Ovary (tissue), 9 donors: ENCODE measurements around the gene TRPM3. TPM values are rescaled to one million over a fixed set of nuclear protein-coding genes. Genes with fewer than 3 reads are reported as not detected.
"Not testable (repeated sequence)": the region's sequence is repeated elsewhere in the genome, so short reads cannot be mapped to it uniquely, and the experiment has no call there.

ENCODE experiments used
- DNase-seq, 5 donors: peaks; one replicate each; pipeline ENCODE4 v3.0.0-alpha.2; 2019 to 2020
- H3K27ac ChIP-seq, 2 donors: fragments of 200-600 bp; one replicate each; pipeline versions ENCODE4 v1.5.1 to v1.8.0; 2019 to 2022
- H3K27me3 ChIP-seq: fragments of 200-600 bp; one replicate; pipeline ENCODE4 v1.8.0; 2022
- H3K36me3 ChIP-seq: fragments of 200-600 bp; sonication (generic); one replicate; pipeline ENCODE4 v1.5.1; 2019
- H3K4me1 ChIP-seq: one replicate; pipeline ENCODE4 v1.8.1; 2013; ENCODE audit warnings: mild to moderate bottlenecking, moderate library complexity; ENCODE audit not compliant: insufficient read depth
- H3K4me3 ChIP-seq: fragments of 200-600 bp; sonication (generic); one replicate; pipeline ENCODE4 v1.5.1; 2017
- H3K9me3 ChIP-seq, 2 donors: fragments of 200-600 bp in 1 of 2; sonication (generic) in 1 of 2; one replicate each; pipeline versions ENCODE4 v1.5.1 to v1.8.1; 2013 to 2019; ENCODE audit warnings: mild to moderate bottlenecking in 1 of 2, moderate library complexity in 1 of 2
- EP300 ChIP-seq: sonication (generic); formaldehyde crosslinking; IDR thresholded peaks from one replicate; pipeline ENCODE4 v1.6.1; 2017; ENCODE audit warnings: antibody characterized with exemption
- POLR2A ChIP-seq: fragments of 450-650 bp; IDR thresholded peaks from one replicate; pipeline ENCODE4 v1.6.1; 2017; ENCODE audit warnings: antibody characterized with exemption, mild to moderate bottlenecking, moderate library complexity
- WGBS, 3 donors: extraction: QIAGEN DNeasy Blood & Tissue Kit in 1 of 3; methylation state at CpG; one replicate each; pipeline versions ENCODE4 v1.1.5 to v1.1.7; 2013 to 2017; 5-methylcytosine and 5-hydroxymethylcytosine counted together
- intact Hi-C, 4 donors: fragments of 100-400 bp; cut with DNase I; formaldehyde crosslinking; loops; one replicate each; pipeline versions ENCODE4 v1.11.0 to v1.15.1; 2022 to 2023
- polyA plus RNA-seq, 2 donors: library from polyadenylated mRNA; stranded (reverse); fragments of 200-250 nt in 1 of 2; fragments of 350-450 nt in 1 of 2; fragmentation: Illumina TruSeq in 1 of 2; extraction: RNeasy Lipid Tissue Mini Kit (QIAGEN cat#74804) in 1 of 2; gene quantifications; one replicate each; pipeline ENCODE4 v1.2.3, GENCODE V29; 2013 to 2014
- total RNA-seq, 7 donors: library from RNA; depleted of rRNA in 2 of 7; stranded (reverse); fragments of >200 nt in 2 of 7; fragmentation: NEBNext Ultra II Directional in 3 of 7; extraction: Animal tissue kit (Norgen Biotek cat#: 25700) in 3 of 7; gene quantifications; one replicate each; pipeline versions ENCODE4 v1.1.0 to v1.2.4, GENCODE V29; 2016 to 2023
- TF ChIP-seq, protein P1 (sequence below), 3 donors: fragments of 450-650 bp in 2 of 3; fragments of 200-600 bp in 1 of 3; IDR thresholded peaks; one replicate each; pipeline versions ENCODE4 v1.5.1 to v1.8.0; 2016 to 2022; ENCODE audit warnings: antibody characterized with exemption in 3 of 3, mild to moderate bottlenecking in 1 of 3
- donor health status: DM: no; HTN: no; CAD: no; lungs with moderate emphysema.
- donor health status: DM: no; HTN: no; CAD: no.
- donor health status: Bipolar disorder and iron deficiency.
- donor health status: DM: yes; HTN: yes; CAD: no.
- donor health status: DM: no; HTN: no; CAD: no.
- donor health status: DM: yes; HTN: yes; CAD: no.

The TRPM3 gene
- total and polyA plus RNA-seq, 9 donors = 0.80 to 18.5 (median 4.6) TPM

DNA sequence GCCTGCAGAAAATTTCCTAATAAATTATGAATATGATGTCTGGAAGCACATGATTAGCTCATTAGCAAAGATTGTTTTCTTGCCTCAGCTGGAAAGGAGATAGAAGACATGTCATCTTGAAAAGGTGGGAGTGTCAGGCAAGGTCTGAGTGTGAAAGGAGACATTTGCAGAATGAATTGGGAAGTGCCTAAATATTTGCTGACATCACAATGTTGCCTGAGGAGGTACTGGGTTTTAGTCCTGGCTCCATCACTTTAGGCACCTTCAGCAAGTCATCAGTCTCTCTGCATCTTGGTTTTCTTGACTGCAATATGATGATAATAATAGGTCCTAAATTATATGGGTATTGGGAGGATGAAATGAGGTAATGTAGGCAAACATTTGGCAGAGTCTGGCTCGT, 140.1 kb downstream of the TRPM3 start:
- Histone ChIP-seq H3K4me3 (no peak overlapping the region), H3K4me1 (no peaks in the 10 kb centered on the region), H3K9me3 (no peaks in the 10 kb centered on the region), H3K36me3 (no peaks in the 10 kb centered on the region), H3K27ac (no peak overlapping the region), H3K27me3 (no peaks in the 10 kb centered on the region)
- TF ChIP-seq EP300 (no peak), POLR2A (no peak)
- TF ChIP-seq, protein P1, sequence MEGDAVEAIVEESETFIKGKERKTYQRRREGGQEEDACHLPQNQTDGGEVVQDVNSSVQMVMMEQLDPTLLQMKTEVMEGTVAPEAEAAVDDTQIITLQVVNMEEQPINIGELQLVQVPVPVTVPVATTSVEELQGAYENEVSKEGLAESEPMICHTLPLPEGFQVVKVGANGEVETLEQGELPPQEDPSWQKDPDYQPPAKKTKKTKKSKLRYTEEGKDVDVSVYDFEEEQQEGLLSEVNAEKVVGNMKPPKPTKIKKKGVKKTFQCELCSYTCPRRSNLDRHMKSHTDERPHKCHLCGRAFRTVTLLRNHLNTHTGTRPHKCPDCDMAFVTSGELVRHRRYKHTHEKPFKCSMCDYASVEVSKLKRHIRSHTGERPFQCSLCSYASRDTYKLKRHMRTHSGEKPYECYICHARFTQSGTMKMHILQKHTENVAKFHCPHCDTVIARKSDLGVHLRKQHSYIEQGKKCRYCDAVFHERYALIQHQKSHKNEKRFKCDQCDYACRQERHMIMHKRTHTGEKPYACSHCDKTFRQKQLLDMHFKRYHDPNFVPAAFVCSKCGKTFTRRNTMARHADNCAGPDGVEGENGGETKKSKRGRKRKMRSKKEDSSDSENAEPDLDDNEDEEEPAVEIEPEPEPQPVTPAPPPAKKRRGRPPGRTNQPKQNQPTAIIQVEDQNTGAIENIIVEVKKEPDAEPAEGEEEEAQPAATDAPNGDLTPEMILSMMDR (IDR thresholded peaks at IDR 0.05) = no peak
- 48 to 73% (median 63%) methylated on average over 1 of the region's 1 CpG for WGBS, 3 donors
- no peak for DNase-seq
- intact Hi-C loops = no loop called here

DNA sequence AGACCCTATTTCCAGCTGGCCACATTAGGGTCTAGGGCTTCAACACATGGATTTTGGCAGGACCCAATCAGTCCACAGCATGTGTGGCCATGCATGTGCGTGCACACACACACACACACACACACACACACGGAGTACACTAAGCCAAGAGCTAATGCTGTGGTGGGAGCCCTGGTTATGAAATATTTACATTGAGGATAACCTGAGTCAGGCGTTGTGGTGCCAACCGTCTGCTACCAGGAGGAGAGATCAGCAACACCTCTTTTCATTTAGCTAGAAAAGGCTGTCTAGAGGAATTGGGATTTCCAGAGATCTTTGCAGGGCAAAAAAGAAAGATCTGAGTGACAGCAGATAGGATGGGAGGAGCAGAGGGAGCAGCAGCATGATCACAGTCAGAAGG, 141.5 kb downstream of the TRPM3 start:
- no peak overlapping the region for H3K4me3 ChIP-seq
- 56 to 69% (median 57%) methylated on average over 4 of the region's 4 CpGs for WGBS, 3 donors
- no peak for DNase-seq
- H3K9me3 ChIP-seq = no peaks in the 10 kb centered on the region
- no peak overlapping the region for H3K27ac ChIP-seq
- H3K4me1 ChIP-seq = no peaks in the 10 kb centered on the region
- intact Hi-C loops = no loop called here
- no peaks in the 10 kb centered on the region for H3K36me3 ChIP-seq
- H3K27me3 ChIP-seq = no peaks in the 10 kb centered on the region
- TF ChIP-seq, protein P1 (IDR thresholded peaks at IDR 0.05) = no peak
- TF ChIP-seq POLR2A = no peak
- TF ChIP-seq EP300 = no peak

DNA sequence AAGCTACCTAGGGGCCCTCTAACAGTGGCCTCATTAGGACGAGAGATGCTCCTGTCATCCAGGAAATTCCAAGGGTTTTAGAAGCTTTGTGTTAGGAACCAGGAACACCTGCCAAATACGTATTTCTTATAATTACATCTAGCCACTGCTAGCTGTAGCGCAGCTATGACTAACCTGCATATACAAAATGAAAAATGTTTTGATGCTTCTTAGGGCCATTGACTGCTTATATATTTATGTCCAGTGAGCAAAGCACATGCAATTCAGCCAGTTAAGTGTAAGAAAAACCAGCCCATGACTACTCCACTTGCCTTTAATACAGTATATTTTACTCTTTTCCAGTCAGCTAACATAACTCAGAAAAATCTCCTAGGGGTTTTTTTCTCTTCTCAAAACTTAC, 143.3 kb downstream of the TRPM3 start:
- H3K9me3 ChIP-seq = no peaks in the 10 kb centered on the region
- no peaks in the 10 kb centered on the region for H3K4me1 ChIP-seq
- H3K27me3 ChIP-seq = no peaks in the 10 kb centered on the region
- H3K27ac ChIP-seq = no peak overlapping the region
- TF ChIP-seq EP300 (no peak), POLR2A (no peak)
- TF ChIP-seq, protein P1 (IDR thresholded peaks at IDR 0.05) = no peak
- DNase-seq = no peak
- no peak overlapping the region for H3K4me3 ChIP-seq
- intact Hi-C loops = no loop called here
- 70 to 87% (median 74%) methylated on average over 3 of the region's 3 CpGs for WGBS, 3 donors
- no peaks in the 10 kb centered on the region for H3K36me3 ChIP-seq

DNA sequence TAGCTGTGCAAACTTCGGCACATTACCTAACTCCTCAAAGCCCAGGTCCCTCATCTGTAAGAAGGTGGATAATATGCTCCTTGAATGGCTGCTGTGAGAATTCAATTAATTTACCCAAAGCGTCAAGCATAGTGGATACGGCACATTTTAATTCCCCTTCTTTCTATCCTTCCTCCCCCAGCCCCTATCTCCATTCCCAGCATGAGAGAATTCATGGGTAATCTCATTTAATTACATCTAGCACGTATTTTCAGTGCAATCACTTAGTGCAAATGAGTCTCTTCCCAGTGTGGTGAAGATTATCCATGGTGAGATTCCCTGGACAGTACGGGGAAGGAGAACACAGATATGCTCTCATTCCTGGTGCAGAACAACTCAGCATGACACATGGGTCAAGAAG, 145.6 kb downstream of the TRPM3 start:
- intact Hi-C loops = no loop called here
- H3K9me3 ChIP-seq = no peaks in the 10 kb centered on the region
- H3K36me3 ChIP-seq = no peaks in the 10 kb centered on the region
- 64 to 84% (median 80%) methylated on average over 5 of the region's 5 CpGs for WGBS, 3 donors
- H3K4me3 ChIP-seq = no peak overlapping the region
- no peak for DNase-seq
- H3K4me1 ChIP-seq = no peaks in the 10 kb centered on the region
- no peaks in the 10 kb centered on the region for H3K27me3 ChIP-seq
- TF ChIP-seq POLR2A = no peak
- H3K27ac ChIP-seq = no peak overlapping the region

DNA sequence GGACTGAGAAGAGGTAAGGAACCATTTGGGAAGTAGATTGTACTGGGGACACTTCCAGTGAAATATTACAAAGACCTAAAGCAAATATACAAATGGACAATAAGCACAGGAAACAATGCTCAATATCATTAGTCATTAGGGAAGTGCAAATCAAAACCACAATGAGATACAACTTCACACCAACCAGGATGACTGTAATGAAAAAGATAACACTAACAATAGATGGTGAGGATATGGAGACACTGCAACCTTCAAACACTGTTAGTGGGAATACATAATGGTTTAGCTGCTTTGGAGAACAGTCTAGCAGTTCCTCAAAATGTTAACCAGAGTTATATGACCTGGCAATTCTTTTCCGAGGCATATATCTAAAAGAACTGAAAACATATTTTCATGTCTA, 149.7 kb downstream of the TRPM3 start:
- intact Hi-C loops = no loop called here
- DNase-seq = no peak
- 87 to 92% (median 91%) methylated on average over 1 of the region's 1 CpG for WGBS, 3 donors
- Histone ChIP-seq H3K27me3 (no peaks in the 10 kb centered on the region), H3K4me3 (no peak overlapping the region), H3K36me3 (no peaks in the 10 kb centered on the region), H3K4me1 (no peaks in the 10 kb centered on the region), H3K27ac (no peak overlapping the region), H3K9me3 (no peaks in the 10 kb centered on the region)
- no peak for TF ChIP-seq EP300
- TF ChIP-seq, protein P1 (IDR thresholded peaks at IDR 0.05) = no peak
- TF ChIP-seq POLR2A = no peak

DNA sequence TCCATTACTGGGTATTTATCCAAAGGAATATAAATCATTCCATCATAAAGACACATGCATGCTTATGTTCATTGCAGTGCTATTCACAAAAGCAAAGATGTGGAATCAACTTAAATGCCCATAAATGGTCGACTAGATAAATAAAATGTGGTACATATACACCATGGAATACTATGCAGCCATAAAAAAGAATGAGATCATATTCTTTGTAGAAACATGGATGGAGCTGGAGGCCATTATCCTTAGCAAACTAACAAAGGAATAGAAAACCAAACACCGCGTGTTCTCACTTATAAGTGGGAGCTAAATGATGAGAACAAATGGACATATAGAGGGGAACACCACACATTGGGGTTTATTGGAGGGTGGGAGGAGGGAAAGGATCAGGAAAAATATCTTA, 155.0 kb downstream of the TRPM3 start:
- H3K27me3 ChIP-seq, H3K27ac ChIP-seq, intact Hi-C loops, DNase-seq, H3K9me3 ChIP-seq, H3K4me3 ChIP-seq, H3K36me3 ChIP-seq, H3K4me1 ChIP-seq: not testable (repeated sequence)
- WGBS, 3 donors = 83 to 88% (median 86%) methylated on average over 3 of the region's 3 CpGs
